GM18868 (cell line): Measurements from ENCODE around the gene PARD3B.

Experiments
- ATAC-seq: cut with Tn5 transposase; IDR thresholded peaks from one replicate; pipeline ENCODE4 v1.9.1; 2021; ENCODE audit warnings: mild to moderate bottlenecking, moderate library complexity; ENCODE audit not compliant: unreplicated experiment

The PARD3B gene

DNA sequence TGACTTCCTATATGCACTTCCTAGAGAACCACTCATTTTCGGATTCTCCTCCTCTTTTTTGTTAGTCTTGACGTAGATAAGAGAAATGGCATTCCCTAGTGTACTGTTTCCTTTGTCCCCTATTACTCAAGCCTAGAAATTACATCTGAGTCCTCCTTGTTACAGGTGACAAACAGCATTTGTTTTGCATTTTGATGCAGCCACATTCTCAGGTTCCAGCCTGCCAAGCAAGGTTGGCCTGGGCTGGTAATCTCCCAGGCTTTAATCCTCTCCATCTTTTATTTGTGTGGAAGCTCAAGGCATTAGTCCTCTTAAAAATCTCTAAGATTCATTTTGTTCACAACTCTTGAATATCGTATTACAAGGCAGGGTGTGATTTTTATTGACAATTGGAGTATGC lies 819.0 kb downstream of the PARD3B start:
- ATAC-seq, result no peak

DNA sequence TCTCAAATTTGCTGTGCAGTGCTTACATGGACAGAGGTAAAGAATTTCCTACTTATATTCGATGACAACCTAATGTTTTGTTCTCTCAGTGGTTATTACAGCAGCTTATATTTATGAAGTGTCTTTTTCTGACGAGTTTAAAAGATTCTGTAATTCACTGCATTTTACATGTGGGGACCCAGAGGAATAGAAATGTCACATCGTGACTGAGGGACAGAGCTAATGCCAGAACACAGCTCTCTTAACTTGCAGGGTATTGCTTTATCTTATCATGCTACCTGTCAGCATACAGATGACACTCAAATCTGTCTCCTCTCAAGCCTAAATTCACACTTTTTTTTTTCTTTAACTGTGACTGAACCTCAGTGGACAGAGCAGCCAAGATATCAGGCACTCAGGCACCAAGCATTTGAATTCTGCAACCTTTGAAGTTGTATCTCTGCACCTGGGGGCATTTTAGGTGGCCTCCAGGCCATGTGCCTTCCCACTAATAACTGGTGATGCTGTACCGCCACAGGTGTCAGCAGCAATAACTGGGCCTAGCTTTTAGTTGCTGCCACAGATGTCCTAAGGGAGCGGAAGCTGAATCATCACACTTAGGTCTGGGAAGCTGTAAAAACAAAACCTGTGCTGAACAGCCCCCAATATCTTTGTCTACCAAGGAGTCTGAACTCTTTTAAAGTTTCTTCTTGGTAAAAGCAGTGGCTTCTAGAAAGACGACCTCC lies 821.2 kb downstream of the PARD3B start:
- ATAC-seq, result no peak

DNA sequence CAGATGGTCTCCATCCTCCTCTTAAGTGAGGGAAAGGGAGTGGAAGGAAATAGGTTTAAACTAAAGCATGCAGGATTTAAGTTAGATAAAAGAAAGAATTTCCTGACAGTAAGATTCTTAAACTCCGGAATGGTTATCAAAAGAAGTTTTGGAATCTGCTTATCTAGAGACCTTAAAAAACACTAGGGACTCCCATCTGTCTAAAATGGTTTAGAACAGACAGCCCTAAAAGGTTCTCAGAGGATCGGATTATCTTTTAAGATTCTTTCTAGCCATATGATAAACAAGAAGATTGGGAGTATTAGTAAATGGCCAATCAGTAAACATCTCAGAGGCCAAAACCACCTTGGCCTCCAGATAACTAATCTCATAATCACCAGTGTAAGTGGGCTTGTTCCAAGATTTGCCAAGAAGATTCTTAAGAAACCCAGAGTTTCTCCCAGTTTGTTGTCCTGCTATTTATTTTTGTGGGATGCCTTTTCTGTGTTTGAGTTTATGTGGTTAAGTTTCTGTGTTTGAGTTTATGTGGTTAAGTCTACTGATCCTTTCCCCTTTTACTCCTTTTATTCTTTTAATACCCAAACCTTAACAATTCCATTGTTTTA lies 822.2 kb downstream of the PARD3B start:
- no peak for ATAC-seq

DNA sequence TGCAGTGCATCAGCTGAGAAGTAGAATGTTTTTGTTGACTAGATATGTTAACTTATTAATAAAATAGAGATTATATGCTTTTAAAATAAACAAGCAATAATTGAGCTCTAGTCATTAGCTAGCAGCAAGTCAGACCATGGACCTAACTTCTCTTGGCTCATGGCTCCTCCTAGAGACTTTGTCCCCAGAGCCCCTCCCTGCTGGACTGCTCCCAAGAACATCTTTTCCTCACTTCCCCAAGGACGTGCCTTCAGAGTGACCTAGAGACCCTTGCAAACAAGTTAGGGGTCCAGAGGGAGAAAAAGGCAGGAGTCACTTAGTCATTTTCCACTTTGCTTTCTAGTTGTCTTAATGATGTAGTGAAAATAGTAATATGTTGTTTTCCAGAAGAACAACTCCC lies 824.5 kb downstream of the PARD3B start:
- ATAC-seq, result no peak

DNA sequence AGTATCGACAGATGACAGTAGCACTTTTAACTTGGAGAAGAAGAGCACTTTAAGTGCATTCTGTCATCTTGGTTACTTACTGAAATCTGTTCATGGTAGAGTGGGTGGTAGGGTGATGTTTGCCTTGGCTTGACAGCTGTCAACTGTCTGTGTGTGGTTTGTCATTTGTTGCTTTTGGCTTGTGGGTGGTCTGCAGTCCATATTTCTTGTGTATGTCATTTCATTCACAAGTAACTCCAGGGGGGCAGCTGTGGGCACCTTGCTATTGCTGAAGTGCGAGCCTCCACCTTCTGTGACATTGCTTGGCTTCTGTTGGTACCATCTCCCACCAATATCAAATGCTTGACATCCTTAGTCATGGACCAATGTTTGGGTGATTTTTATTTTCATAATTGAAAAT lies 825.5 kb downstream of the PARD3B start:
- ATAC-seq, result no peak

DNA sequence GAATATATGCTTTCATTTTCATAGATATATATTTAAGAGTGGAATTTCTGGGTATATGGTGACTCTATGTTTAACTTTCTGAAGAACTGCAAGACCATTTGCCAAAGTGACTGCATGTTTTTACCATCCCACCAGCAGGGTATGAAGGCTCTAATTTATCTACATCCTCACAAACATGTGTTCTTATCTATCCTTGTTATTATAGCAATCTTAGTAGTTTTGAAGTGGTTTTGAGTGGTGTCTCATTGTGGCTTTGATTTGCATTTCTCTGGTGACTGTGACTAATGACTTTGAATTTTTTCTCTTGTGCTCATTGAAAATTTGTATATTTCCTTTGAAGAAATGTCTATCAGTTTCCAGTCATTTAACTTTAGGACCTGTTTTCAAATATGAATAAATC lies 826.9 kb downstream of the PARD3B start:
- no peak for ATAC-seq

DNA sequence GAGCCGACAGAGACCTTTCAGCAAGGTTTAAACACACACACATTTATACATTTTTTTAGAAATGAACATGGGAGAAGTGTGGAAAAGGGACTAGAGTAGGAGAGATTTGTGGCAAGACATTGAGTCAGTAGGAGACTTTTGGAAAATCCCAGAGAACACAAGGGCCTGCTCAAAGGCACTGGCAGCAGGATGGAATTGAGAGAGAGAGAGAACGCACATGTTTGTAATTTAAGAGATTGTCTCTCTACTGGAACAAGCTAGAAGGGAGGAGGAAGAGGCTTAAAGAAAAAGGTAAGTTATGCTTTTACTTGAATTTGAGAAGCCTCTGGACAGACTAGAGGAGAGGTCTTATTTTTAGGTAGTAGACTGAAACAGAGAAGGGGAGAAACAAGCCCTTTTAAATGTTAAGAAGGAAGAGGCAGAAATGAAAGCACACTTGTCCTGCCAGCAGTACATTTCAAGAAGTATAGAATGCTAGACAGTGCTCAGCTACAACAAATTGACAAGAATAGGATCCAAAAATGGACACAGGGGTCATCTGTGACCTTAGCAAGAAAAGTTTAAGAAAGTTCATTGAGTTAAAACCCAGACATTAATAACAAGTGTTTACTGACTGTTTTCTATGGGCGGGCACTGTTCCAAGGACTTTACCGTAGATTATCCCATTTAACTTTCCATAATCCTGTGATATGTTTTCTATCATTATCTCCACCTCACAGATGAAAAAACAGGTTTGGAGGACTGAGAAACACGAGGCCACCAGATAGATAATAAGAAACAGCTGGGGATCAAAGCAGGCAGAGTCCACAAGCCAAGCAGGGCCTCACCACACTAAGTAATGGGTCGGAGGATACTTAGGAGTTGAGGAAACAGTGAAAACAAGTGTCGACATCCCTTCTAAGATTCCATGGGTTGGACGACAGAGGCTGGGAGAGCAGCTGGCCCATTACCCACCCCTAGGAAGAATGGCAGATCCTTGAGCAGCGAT lies 830.5 kb downstream of the PARD3B start:
- no peak for ATAC-seq

DNA sequence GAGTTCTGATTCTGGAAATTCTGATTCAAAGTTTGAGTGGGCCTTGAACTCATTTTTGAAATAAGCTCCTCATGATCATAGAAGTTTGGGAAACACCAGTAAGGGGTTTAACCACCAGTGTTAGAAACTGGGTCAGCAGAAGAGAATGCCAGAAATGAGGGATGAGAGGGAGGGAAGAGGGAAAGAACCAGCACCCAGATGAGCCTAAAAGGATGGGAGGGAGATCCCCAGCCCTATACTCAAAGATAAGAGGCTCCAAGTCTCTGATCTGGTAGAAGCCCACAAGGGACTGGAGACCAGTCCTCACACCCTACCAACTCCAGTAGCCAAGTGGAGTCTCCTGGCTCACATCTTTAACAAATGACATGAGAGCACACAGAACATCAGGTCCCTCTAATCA lies 832.0 kb downstream of the PARD3B start:
- no peak for ATAC-seq

DNA sequence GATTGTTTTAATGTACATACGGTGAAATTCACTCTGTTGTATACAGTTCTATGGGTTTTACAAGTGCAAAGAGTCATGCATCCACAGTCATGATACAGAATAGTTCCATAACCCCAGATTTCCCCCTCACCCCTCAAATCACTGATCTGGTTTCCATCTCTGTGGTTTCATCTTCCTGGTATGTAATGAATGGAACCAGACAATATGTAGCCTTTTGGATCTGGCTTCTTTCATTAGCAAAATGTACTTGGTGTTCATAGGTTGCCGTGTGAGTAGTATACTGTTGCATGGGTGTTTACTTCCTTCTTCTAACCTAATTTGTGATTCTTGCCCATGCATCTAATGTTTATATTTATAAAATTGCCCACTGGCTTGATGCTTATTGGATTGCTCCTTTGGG lies 838.3 kb downstream of the PARD3B start:
- ATAC-seq, result no peak

DNA sequence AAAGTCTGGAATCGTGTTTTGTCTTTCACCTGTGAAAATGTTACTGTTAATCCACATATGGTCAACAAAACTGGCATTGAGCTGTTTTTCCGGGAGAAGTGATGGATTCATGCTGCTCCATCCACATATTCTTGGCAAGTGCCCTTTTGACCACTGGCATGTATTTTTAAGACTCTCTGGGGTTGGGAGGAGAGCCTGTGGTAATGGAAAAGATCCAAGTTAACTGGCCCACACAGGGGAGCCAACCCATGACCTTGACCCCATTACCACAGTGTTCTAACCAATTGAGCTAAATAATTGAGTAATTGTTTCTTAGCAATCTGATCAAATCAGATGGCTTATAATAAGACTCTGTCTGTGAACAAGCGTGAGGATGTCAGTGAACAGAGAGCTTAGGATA lies 840.8 kb downstream of the PARD3B start:
- ATAC-seq, result no peak

DNA sequence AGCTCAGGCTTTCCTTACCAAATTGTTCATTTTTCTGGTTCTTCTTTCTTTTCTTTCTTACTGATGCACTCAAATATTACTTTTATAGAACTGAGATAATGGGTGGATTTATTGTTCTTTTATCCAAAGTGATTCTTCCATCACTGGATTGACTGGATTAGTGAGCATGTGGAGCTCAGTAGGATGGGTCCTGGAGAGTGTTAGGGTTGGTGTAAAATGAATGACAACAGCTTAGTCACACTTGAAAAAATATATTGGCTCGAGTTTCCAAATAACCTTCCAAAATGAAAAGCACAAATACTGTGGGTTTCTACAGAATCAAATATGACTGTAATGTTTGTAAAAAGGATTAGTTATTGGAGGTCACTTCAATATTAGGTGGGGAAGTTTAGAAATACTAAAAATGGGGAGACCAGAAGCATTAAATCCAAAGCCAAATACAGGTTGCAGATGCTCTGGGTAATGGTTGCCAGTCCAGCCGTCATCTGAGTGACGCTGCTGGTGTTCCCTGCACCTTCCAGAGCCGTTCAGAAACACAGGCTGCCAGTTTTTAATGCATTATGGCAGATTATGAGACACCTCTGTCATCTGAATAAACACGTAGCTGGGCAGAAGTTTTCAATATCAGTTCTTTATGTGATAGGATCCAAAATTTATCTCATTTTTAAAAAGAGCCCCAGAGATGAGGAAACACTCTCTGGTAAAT lies 842.2 kb downstream of the PARD3B start:
- no peak for ATAC-seq

DNA sequence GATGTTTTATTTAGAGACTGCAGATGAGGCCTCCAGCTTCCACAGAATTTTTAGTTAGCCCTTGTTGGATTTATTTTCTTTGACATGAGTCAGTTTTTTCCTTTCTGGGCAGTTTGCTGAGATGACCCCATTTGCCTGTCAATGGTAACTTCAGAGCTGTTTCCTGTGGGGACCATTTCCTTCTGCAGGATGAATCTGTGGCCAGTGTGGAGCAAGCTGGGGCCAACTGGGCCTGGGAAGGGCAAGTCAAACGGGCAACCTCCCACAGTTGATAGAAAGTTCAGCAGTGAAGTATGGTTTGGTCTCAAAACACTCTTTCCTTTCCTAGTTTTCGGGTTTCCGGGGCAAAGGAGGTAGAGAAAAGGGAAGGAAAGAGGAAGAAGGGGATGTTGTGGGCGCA lies 845.6 kb downstream of the PARD3B start:
- no peak for ATAC-seq

DNA sequence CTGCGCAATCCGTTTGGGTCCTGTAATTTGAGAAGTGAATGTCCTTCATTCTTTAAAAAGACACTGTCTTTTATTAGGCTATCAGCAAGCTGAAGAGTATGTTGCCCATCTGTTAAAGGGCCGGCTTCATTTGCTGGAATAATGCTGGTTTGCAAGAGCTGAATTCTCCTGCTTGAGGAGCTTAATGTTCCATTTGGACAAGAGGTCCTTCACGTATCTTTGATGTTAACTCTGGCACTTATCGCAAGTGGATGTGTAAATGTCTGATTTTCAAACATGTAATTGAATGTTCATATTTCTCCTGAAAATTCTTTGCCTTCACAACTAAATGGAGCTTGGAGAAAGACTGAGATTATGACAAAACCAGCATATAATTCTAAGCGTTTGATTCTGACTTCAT lies 856.2 kb downstream of the PARD3B start:
- ATAC-seq, result no peak

DNA sequence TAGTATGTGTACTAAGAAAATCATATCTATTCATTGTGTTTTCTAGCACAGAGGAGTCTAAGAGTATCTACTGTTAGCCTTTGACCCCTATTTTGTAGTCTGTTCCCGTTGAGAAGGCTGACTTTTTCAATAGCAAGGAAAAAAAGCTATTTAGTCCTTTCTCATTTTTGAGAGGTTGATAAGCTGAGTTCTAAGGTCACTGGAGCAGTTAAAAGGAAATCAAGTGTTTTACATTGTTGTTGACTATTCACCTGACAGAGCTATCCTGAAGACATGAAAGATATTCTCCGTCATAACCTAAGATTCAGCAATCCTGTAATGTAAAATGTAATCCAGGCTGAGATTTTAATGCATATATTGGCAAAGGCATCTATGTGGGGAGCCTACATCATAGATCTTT lies 856.7 kb downstream of the PARD3B start:
- ATAC-seq, result no peak

DNA sequence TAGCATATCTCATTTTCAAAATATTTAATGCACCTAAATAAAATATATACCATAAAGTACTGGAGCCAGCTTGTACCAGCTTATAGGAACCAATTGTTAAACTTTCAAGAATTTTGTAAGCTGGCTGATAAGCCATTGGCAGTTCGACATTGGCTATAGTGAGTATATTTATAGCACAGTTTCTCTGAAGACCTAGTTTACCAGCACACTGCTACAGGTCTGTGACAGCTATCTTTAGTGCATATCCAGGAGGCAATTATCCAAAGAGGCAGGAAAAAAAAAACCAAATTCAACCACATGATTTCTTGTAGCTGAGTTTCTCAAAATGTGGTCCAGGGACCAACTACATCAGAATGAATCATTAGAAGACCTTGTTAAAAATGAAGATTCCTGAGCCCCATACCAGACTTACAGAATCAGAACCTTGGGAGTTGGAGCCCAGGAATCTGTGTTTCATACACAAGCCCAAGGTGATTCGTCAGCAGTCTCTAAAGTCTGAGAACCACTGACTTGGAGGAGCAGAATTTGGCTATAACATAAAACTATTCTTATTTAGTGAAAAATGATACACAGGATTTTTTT lies 858.1 kb downstream of the PARD3B start:
- ATAC-seq, result no peak

DNA sequence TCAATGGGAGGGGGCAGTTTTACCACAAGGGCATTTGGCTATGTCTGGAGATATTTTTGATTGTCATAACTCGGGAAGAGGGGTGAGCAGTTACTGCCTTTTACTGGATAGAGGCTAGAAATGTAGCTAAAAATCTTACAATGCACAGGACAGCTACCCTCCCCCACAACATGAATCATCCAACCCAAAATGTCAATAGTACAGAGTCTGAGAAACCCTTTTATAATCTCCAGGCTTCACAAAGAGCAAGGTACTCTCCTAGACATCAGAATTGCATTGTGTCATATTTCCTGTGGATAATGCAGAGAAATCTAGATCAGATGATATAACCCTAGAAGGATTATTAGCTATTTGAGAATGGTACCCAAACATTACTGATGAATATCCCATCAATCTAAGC lies 859.9 kb downstream of the PARD3B start:
- ATAC-seq, result no peak

DNA sequence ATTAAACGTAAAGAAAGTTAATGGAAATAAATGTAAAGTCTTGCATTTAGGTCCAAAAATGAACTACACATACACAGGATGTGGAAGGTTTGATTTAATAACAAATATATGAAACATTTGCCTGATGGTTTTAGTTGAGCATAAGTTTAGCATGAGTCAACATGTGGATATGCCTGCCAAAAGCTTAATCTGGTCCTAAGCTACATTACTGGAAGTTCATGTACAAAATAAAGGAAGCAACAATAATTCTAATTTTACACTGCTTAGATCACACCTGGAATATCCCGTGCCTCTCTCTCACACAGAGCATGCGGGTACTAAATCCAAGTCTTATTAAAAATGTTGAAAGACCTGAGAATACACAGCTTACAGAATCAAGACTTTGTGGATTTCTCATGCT lies 860.5 kb downstream of the PARD3B start:
- ATAC-seq, result no peak

DNA sequence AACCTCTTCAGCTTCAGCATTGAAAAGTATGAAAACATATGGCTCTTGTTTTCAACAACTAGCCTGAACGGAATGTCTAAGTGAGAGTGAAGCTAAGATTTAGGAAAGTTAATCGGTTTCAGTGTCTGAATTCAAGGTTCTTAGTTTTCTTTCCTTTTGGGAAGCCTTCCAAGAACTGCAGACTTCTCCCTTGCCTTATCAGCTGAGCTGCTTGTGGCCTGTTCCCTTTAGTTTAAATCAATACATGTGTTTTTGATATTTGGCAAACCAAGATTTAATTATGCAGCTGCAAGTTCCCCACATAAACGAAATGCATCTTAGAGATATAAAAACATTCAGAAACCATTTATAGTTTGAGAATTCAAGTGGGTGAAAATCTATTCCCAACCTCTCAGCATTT lies 862.7 kb downstream of the PARD3B start:
- ATAC-seq, result no peak

DNA sequence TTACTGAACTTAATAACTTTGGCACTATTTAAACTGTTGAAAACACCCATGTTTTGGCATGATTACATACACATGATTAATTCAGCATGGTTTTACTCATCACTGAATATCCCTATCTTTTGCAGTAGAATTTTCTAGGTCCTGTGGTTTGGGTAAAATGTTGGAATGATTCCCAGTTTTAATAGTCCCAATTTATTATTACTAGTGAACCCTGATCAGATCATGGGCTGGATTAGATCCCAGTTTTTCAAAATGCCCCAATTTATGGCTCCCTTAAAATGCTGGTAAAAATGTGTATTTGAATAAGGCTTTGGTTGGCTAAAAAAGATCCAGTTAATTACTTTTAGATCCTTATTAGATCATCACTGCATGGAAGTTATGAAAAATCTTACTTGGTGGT lies 863.4 kb downstream of the PARD3B start:
- ATAC-seq, result no peak

DNA sequence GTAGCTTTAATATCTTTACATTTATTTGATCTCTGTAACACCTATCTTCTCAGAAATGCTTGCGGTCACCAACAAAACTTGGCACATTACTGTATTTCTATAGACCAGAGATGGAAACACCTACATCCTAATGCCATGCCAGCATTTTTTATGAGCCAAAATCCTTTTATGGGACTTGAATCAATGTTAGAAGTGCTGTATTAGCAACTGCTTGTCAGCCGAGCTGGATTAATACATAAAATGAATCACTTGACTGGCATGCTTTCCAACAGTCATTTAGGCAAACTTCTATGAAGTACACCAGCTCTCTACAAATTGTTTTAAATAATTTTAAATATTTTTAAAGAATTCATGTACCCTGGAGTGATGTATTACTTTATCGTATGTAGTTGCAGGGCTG lies 864.1 kb downstream of the PARD3B start:
- ATAC-seq, result no peak

DNA sequence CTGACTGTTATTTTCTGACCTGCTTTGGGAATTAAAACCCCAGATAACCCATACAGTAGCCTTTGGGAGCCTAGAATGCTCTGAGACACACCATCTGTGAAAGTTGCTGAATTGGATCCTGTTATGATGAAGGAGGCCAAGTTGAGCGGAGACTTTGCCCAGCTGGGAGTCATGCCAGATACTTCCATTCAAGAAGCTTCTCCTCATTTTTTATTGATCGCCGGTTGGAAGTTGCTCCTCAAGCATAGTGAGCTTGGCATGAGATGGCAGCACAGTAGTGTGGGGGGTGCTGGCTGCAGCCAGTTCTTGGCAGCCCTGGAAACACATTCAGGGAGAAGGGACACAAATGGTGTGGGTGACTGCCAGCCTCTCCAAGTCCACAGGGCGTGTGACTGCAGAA lies 866.3 kb downstream of the PARD3B start:
- ATAC-seq, result no peak
